NOMO-1 treated with dmso at 0.1 percent for 144 hours (cell line): ENCODE data around the gene TBCD.

ENCODE experiments used
- DNase-seq: peaks from one replicate; lab custom pipeline; 2025; ENCODE audit not compliant: unreplicated experiment; lab: John Stamatoyannopoulos, UW

Gene TBCD

GRCh38 chr17:82808921-82809905 lies 57.3 kb downstream of the TBCD start:
- DNase-seq, result no peak

- DNase-seq, result no peak
Measured at GRCh38 chr17:82810644-82811430, 59.0 kb downstream of the TBCD start.

GRCh38 chr17:82812058-82812457 lies 60.2 kb downstream of the TBCD start:
- no peak for DNase-seq

- no peak for DNase-seq
Measured at GRCh38 chr17:82812601-82813000, 60.7 kb downstream of the TBCD start.

- DNase-seq, result no peak
Measured at GRCh38 chr17:82813299-82814051, 61.6 kb downstream of the TBCD start.

- DNase-seq, result no peak
Measured at GRCh38 chr17:82814834-82815233, 63.0 kb downstream of the TBCD start.

GRCh38 chr17:82815354-82815753 lies 63.5 kb downstream of the TBCD start:
- no peak for DNase-seq

GRCh38 chr17:82815790-82816305 lies 64.0 kb downstream of the TBCD start:
- no peak for DNase-seq

- no peak for DNase-seq
Measured at GRCh38 chr17:82816358-82816757, 64.5 kb downstream of the TBCD start.

GRCh38 chr17:82817947-82818346 lies 66.1 kb downstream of the TBCD start:
- DNase-seq, result no peak

- no peak for DNase-seq
Measured at GRCh38 chr17:82820278-82821251, 68.7 kb downstream of the TBCD start.

- DNase-seq, result no peak
Measured at GRCh38 chr17:82821554-82821953, 69.7 kb downstream of the TBCD start.

GRCh38 chr17:82822281-82822680 lies 70.4 kb downstream of the TBCD start:
- DNase-seq, result no peak

GRCh38 chr17:82823004-82823403 lies 71.1 kb downstream of the TBCD start:
- no peak for DNase-seq

- DNase-seq, result no peak
Measured at GRCh38 chr17:82825540-82826124, 73.8 kb downstream of the TBCD start.

GRCh38 chr17:82826211-82826610 lies 74.3 kb downstream of the TBCD start:
- no peak for DNase-seq

GRCh38 chr17:82826956-82827355 lies 75.1 kb downstream of the TBCD start:
- DNase-seq, result no peak

GRCh38 chr17:82828875-82829487 lies 77.1 kb downstream of the TBCD start:
- DNase-seq, result no peak

GRCh38 chr17:82830249-82830661 lies 78.4 kb downstream of the TBCD start:
- DNase-seq, result no peak
